B cell (primary cell): Measurements from ENCODE around the gene CASZ1. TPM values are rescaled to one million over a fixed set of nuclear protein-coding genes. Genes with fewer than 3 reads are reported as not detected.

Experiments used
- ATAC-seq: fragments of 200-7000 bp; cut with Tn5 transposase; one replicate; pipeline ENCODE4 v1.10.0; 2021; ENCODE audit warnings: low read depth, mild to moderate bottlenecking, moderate number of reproducible peaks, moderate library complexity
- CTCF ChIA-PET: fragments of 350-600 bp; sonication (Branson Sonifier 250); formaldehyde crosslinking; loops from one replicate; lab custom pipeline; 2021; ENCODE audit warnings: antibody characterized with exemption, inconsistent platforms; lab: Charles Lee
- POLR2A ChIA-PET: fragments of 350-600 bp; sonication (Branson Sonifier 250); formaldehyde crosslinking; loops from one replicate; lab custom pipeline; 2021; ENCODE audit warnings: antibody characterized with exemption; lab: Charles Lee
- DNase-seq: peaks from one replicate; pipeline ENCODE4 v3.0.0; 2013
- H2AFZ ChIP-seq: 2 replicates; pipeline ENCODE4 v1.6.1; 2012; ENCODE audit warnings: mild to moderate bottlenecking, low read depth, low read length; ENCODE audit not compliant: insufficient read depth, poor library complexity, severe bottlenecking
- H3K27ac ChIP-seq, 2 donors: 1 replicate in 1 of 2; 2 replicates in 1 of 2; pipeline ENCODE4 v1.5.1; 2012 to 2013; ENCODE audit warnings: low read length in 2 of 2, mild to moderate bottlenecking in 2 of 2, moderate library complexity in 1 of 2
- H3K27me3 ChIP-seq, 4 experiments: fragments of 200-600 bp in 1 of 4; sonication (generic) in 1 of 4; replicated peaks in 1 of 4; 1 replicate in 2 of 4; 2 replicates in 2 of 4; pipeline versions ENCODE4 v1.6.1 to v1.7.0; 2013 to 2016; ENCODE audit warnings: low read length in 3 of 4, mild to moderate bottlenecking in 2 of 4, mixed read lengths in 1 of 4, moderate library complexity in 1 of 4; ENCODE audit not compliant: insufficient read depth in 4 of 4, control insufficient read depth in 3 of 4; ENCODE audit errors: control extremely low read depth in 1 of 4
- H3K36me3 ChIP-seq, 2 experiments: replicated peaks in 1 of 2; 1 replicate in 1 of 2; 2 replicates in 1 of 2; pipeline versions ENCODE4 v1.6.1 to v1.7.1; 2013; ENCODE audit warnings: low read length in 1 of 2; ENCODE audit not compliant: insufficient read depth in 2 of 2, control insufficient read depth in 1 of 2; ENCODE audit errors: control extremely low read depth in 1 of 2, extremely low read depth in 1 of 2
- H3K4me1 ChIP-seq, 2 donors: fragments of 200-600 bp in 1 of 2; sonication (generic) in 1 of 2; 1 replicate in 1 of 2; 2 replicates in 1 of 2; pipeline versions ENCODE4 v1.5.1 to v1.6.1; 2013 to 2017; ENCODE audit warnings: low read length in 2 of 2; ENCODE audit not compliant: control insufficient read depth in 2 of 2, insufficient read depth in 2 of 2
- H3K4me2 ChIP-seq: replicated peaks from 2 replicates; pipeline ENCODE3; 2012; ENCODE audit warnings: mild to moderate bottlenecking, low read depth, low read length; ENCODE audit not compliant: poor library complexity, severe bottlenecking
- H3K4me3 ChIP-seq, 5 experiments: fragments of 200-600 bp in 1 of 5; sonication (generic) in 1 of 5; 1 replicate in 3 of 5; 2 replicates in 2 of 5; pipeline versions ENCODE4 v1.5.1 to v1.7.0; 2011 to 2016; ENCODE audit warnings: low read length in 4 of 5, mild to moderate bottlenecking in 4 of 5, low read depth in 2 of 5, control low read depth in 1 of 5, moderate library complexity in 1 of 5; ENCODE audit not compliant: insufficient read depth in 1 of 5; ENCODE audit errors: control extremely low read depth in 1 of 5, extremely low read depth in 1 of 5
- H3K79me2 ChIP-seq: fragments of 200-600 bp; sonication (generic); one replicate; pipeline ENCODE4 v1.6.0; 2016; ENCODE audit warnings: low read length; ENCODE audit not compliant: control insufficient read depth, insufficient read depth
- H3K9ac ChIP-seq: fragments of 200-600 bp; sonication (generic); 2 replicates; pipeline ENCODE4 v1.6.1; 2017; ENCODE audit warnings: mild to moderate bottlenecking, low read length, moderate library complexity
- H3K9me3 ChIP-seq, 3 donors: one replicate each; pipeline versions ENCODE4 v1.6.1 to v1.7.1; 2013; ENCODE audit warnings: low read length in 2 of 3; ENCODE audit not compliant: control insufficient read depth in 2 of 3, insufficient read depth in 1 of 3; ENCODE audit errors: control extremely low read depth in 1 of 3
- H4K20me1 ChIP-seq: 2 replicates; pipeline ENCODE4 v1.6.0; 2012; ENCODE audit warnings: mild to moderate bottlenecking, low read length; ENCODE audit not compliant: insufficient read depth, control insufficient read depth, poor library complexity, severe bottlenecking
- H3K27ac Mint-ChIP-seq: one replicate; pipeline ENCODE4 v1.8.0; 2021; ENCODE audit warnings: mixed read lengths
- H3K27me3 Mint-ChIP-seq: one replicate; pipeline ENCODE4 v1.8.0; 2021; ENCODE audit warnings: mixed read lengths
- H3K4me1 Mint-ChIP-seq: one replicate; pipeline ENCODE4 v1.8.0; 2021; ENCODE audit warnings: mixed read lengths
- H3K4me3 Mint-ChIP-seq: one replicate; pipeline ENCODE4 v1.8.0; 2021; ENCODE audit warnings: mixed read lengths
- H3K9me3 Mint-ChIP-seq: one replicate; pipeline ENCODE4 v1.8.0; 2022; ENCODE audit warnings: mixed read lengths; ENCODE audit not compliant: insufficient read depth
- CTCF ChIP-seq: fragments of 200-600 bp; IDR thresholded peaks from one replicate; pipeline ENCODE4 v1.8.0; 2022; ENCODE audit warnings: antibody characterized with exemption, mild to moderate bottlenecking
- EZH2 ChIP-seq: IDR thresholded peaks from 2 replicates; pipeline ENCODE4 v1.6.1; 2012; ENCODE audit warnings: borderline replicate concordance, low read depth, mild to moderate bottlenecking, moderate library complexity, low read length; ENCODE audit not compliant: insufficient read depth, poor library complexity, severe bottlenecking
- WGBS: methylation state at CpG from one replicate; pipeline ENCODE4 v1.1.5; 2013; ENCODE audit warnings: missing lambda C conversion rate; ENCODE audit not compliant: insufficient coverage; 5-methylcytosine and 5-hydroxymethylcytosine counted together
- intact Hi-C: fragments of 100-400 bp; cut with micrococcal nuclease; formaldehyde crosslinking; loops from one replicate; pipeline ENCODE4 v1.10.0; 2022
- polyA plus RNA-seq: library from polyadenylated mRNA; depleted of rRNA; stranded (reverse); fragments of >200 nt; gene quantifications from 2 replicates; pipeline ENCODE4 v1.2.3, GENCODE V29; 2012
- total RNA-seq, 2 donors: library from RNA; stranded (reverse); fragments of 120-200 nt in 1 of 2; gene quantifications; 1 replicate in 1 of 2; 2 replicates in 1 of 2; pipeline versions ENCODE4 v1.2.3 to v1.2.4, GENCODE V29; 2013 to 2022

CASZ1 gene
- total and polyA plus RNA-seq, 2 donors (not counting 1 experiment from before 2014, with no cell fraction given), result 9.5 to 27.2 TPM

DNA sequence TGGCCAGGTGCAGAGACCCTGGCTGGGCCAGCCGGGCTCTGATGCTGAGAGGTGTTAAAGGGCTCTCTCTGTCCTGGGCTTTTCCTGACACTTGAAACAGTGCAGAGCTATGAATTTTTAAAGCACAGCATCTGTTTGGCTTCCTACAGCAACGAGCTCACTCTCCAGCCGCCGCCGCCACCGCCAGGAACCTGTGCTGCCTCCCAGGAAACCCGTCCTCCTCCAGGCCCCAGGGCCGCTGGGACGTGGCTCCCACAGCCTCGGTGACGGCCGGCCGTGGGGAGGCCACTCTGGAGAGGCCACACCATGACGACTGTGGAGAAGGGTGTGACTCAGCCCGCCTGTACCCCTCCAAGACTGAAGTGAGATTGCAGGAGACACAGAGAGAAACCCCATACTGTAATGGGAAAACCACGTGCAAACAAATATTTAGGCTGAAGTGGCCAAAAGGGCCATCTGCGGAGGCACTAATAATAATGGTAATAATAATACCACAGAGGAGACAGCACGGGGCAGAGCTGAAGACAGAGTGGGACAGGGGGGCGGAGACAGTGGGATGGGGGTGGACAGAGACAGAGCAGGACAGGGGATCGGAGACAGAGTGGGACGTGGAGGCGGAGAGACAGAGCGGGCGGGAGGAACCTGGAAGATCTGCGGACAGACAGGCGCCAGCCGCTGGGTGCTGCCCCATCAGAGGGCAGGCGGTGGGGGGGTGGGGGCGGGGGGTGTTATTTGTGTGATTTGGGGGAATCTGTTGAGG lies 139.2 kb downstream of the CASZ1 start:
- Histone ChIP-seq H3K4me1 (no peaks in the 10 kb centered on the region), H4K20me1 (no peaks in the 10 kb centered on the region), H3K9ac (no peak overlapping the region), H3K27ac (no peak overlapping the region), H3K79me2 (no peaks in the 10 kb centered on the region), H3K36me3 (peaks cover 0 to 7% of the 10 kb centered on the region in 2 experiments), H3K4me2 (no peak overlapping the region), H2AFZ (no peak overlapping the region), H3K9me3 (no peaks in the 10 kb centered on the region), H3K4me3 (no peak overlapping the region), H3K27me3 (no peaks in the 10 kb centered on the region)
- CTCF ChIA-PET, result no interaction called here
- Mint-ChIP-seq H3K4me1 (no peaks in the 10 kb centered on the region), H3K9me3 (no peaks in the 10 kb centered on the region), H3K27ac (no peak overlapping the region), H3K27me3 (no peaks in the 10 kb centered on the region), H3K4me3 (no peak overlapping the region)
- no peak for DNase-seq
- WGBS, result 95% methylated on average over 14 of the region's 29 CpGs
- TF ChIP-seq EZH2, result no peak
- TF ChIP-seq CTCF, result no peak
- ATAC-seq, result no peak
- POLR2A ChIA-PET, result no interaction called here
- intact Hi-C loops, result no loop called here

- Histone ChIP-seq H3K27ac (no peak overlapping the region), H4K20me1 (no peaks in the 10 kb centered on the region), H3K36me3 (peaks cover 0 to 7% of the 10 kb centered on the region in 2 experiments), H3K9ac (no peak overlapping the region), H2AFZ (no peak overlapping the region), H3K4me3 (no peak overlapping the region), H3K9me3 (no peaks in the 10 kb centered on the region), H3K4me2 (no peak overlapping the region), H3K4me1 (no peaks in the 10 kb centered on the region), H3K79me2 (no peaks in the 10 kb centered on the region), H3K27me3 (no peaks in the 10 kb centered on the region)
- H3K9me3 Mint-ChIP-seq, result no peaks in the 10 kb centered on the region
- CTCF ChIA-PET, result no interaction called here
- TF ChIP-seq EZH2 (no peak), CTCF (no peak)
- H3K27ac Mint-ChIP-seq, result no peak overlapping the region
- no peak overlapping the region for H3K4me3 Mint-ChIP-seq
- DNase-seq (no peak), ATAC-seq (no peak)
- H3K4me1 Mint-ChIP-seq, result no peaks in the 10 kb centered on the region
- no peaks in the 10 kb centered on the region for H3K27me3 Mint-ChIP-seq
- WGBS, result 96% methylated on average over 12 of the region's 15 CpGs
- intact Hi-C loops, result no loop called here
- POLR2A ChIA-PET, result no interaction called here
Observed at GRCh38 chr1:10656431-10656830, 140.0 kb downstream of the CASZ1 start.
